ENCODE data around the gene VEGFA.

The VEGFA gene

GRCh38 chr6:43779852-43780236 is 9.8 kb downstream of the VEGFA start:
- TF ChIP-seq, protein P1, sequence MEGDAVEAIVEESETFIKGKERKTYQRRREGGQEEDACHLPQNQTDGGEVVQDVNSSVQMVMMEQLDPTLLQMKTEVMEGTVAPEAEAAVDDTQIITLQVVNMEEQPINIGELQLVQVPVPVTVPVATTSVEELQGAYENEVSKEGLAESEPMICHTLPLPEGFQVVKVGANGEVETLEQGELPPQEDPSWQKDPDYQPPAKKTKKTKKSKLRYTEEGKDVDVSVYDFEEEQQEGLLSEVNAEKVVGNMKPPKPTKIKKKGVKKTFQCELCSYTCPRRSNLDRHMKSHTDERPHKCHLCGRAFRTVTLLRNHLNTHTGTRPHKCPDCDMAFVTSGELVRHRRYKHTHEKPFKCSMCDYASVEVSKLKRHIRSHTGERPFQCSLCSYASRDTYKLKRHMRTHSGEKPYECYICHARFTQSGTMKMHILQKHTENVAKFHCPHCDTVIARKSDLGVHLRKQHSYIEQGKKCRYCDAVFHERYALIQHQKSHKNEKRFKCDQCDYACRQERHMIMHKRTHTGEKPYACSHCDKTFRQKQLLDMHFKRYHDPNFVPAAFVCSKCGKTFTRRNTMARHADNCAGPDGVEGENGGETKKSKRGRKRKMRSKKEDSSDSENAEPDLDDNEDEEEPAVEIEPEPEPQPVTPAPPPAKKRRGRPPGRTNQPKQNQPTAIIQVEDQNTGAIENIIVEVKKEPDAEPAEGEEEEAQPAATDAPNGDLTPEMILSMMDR (conservative IDR thresholded peaks at IDR 0.05) = no peak
- TF ChIP-seq ZFX (IDR thresholded peaks at IDR 0.05) = no peak
- no peak overlapping the region for H3K27ac ChIP-seq

GRCh38 chr6:43780293-43780692 is 10.3 kb downstream of the VEGFA start:
- no peak overlapping the region for H3K27ac ChIP-seq
- no peak for TF ChIP-seq ZFX (IDR thresholded peaks at IDR 0.05)
- TF ChIP-seq, protein P1 (conservative IDR thresholded peaks at IDR 0.05) = no peak

DNA sequence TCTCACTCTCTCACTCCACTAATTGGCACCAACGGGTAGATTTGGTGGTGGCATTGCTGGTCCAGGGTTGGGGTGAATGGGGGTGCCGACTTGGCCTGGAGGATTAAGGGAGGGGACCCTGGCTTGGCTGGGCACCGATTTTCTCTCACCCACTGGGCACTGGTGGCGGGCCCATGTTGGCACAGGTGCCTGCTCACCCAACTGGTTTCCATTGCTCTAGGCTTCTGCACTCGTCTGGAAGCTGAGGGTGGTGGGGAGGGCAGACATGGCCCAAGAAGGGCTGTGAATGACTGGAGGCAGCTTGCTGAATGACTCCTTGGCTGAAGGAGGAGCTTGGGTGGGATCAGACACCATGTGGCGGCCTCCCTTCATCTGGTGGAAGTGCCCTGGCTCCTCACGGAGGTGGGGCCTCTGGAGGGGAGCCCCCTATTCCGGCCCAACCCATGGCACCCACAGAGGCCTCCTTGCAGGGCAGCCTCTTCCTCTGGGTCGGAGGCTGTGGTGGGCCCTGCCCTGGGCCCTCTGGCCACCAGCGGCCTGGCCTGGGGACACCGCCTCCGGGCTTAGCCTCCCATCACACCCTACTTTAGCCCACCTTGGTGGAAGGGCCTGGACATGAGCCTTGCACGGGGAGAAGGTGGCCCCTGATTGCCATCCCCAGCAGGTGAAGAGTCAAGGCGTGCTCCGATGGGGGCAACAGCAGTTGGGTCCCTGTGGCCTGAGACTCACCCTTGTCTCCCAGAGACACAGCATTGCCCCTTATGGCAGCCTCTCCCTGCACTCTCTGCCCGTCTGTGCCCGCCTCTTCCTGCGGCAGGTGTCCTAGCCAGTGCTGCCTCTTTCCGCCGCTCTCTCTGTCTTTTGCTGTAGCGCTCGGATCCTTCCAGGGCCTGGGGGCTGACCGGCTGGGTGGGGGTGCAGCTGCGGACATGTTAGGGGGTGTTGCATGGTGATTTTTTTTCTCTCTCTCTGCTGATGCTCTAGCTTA is 11.2 kb downstream of the VEGFA start:
- TF ChIP-seq, protein P1 (conservative IDR thresholded peaks at IDR 0.05) = no peak
- TF ChIP-seq ZFX (IDR thresholded peaks at IDR 0.05) = no peak
- H3K27ac ChIP-seq = no peak overlapping the region

DNA sequence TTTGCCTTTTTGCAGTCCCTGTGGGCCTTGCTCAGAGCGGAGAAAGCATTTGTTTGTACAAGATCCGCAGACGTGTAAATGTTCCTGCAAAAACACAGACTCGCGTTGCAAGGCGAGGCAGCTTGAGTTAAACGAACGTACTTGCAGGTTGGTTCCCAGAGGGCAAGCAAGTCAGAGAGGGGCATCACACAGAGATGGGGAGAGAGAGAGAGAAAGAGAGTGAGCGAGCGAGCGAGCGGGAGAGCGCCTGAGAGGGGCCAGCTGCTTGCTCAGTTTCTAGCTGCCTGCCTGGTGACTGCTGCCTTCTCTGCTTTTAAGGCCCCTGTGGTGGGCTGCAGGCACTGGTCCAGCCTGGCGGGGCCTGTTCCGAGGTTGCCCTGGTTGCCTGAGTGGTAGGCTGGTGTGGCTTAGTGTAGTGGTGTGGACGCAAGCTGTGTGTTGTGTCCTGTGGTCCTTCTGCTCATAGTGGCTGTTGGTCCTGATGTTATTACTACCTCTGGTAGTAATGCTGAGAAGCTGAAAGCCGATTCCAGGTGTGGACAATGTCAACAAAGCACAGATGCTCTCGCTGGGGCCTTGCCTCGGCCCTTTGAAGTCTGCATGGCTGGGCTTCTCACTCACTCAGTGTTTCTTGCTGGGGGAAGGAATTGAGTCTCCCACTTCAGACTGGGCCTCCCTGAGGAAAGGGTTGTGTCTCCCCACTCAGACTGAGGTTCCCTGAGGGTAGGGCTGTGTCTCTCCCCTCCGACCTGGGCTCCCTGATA is 12.1 kb downstream of the VEGFA start:
- TF ChIP-seq ZFX (IDR thresholded peaks at IDR 0.05) = no peak
- TF ChIP-seq, protein P1 (conservative IDR thresholded peaks at IDR 0.05) = no peak
- H3K27ac ChIP-seq = no peak overlapping the region

DNA sequence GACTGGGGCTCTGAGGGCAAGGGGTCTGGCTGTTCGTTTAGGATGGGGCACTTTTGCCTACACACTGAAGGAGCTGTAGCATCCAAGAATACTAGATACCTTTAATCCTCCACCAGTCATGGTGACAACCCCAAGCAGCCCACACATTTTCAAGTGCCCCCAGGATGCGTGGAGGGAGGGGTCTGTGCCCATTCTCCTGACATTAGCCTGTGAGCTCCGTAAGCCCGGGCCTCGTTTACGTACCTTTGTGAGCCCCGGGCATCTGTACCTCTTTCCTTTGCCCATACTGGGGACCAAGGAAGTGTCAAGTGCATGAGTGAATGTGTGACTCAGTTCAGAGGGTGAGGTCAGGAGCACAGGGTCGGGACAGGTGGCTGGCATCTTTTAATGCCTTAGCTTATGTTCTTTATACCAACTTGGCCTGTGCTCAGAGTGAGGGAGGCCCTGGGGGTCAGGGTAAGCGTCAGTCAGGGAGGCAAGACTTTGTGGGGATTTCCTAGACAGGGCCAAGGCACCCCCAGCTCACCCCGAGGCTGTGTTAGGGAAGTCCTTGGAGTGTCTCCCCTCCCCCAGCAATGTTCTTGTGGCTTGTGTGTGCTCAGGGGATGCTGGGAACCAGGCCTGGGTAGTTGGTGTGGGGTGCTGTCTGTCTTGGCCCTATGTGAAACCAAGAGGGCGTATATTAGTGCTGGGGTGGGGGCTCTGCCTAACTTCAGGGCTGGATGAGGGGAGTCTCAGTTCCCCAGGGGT is 12.9 kb downstream of the VEGFA start:
- no peak for TF ChIP-seq ZFX (IDR thresholded peaks at IDR 0.05)
- TF ChIP-seq, protein P1 (conservative IDR thresholded peaks at IDR 0.05) = no peak
- H3K27ac ChIP-seq = no peak overlapping the region

DNA sequence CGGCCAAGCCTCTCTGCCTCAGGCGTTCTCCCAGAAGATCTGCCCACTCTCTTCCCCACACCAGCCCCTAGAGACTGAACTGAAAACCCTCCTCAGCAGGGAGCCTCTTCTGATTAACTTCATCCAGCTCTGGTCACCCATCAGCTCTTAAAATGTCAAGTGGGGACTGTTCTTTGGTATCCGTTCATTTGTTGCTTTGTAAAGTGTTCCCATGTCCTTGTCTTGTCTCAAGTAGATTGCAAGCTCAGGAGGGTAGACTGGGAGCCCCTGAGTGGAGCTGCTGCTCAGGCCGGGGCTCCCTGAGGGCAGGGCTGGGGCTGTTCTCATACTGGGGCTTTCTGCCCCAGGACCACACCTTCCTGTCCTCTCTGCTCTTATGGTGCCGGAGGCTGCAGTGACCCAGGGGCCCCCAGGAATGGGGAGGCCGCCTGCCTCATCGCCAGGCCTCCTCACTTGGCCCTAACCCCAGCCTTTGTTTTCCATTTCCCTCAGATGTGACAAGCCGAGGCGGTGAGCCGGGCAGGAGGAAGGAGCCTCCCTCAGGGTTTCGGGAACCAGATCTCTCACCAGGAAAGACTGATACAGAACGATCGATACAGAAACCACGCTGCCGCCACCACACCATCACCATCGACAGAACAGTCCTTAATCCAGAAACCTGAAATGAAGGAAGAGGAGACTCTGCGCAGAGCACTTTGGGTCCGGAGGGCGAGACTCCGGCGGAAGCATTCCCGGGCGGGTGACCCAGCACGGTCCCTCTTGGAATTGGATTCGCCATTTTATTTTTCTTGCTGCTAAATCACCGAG is 14.2 kb downstream of the VEGFA start:
- H3K27ac ChIP-seq = no peak overlapping the region
- no peak for TF ChIP-seq ZFX (IDR thresholded peaks at IDR 0.05)
- TF ChIP-seq, protein P1 (conservative IDR thresholded peaks at IDR 0.05) = no peak
